HG03439 (cell line): ENCODE data around the gene CDK2AP2.
"Not testable (repeated sequence)": the region's sequence is repeated elsewhere in the genome, so short reads cannot be mapped to it uniquely, and the experiment has no call there.

Source experiments
- ATAC-seq: cut with Tn5 transposase; IDR thresholded peaks from one replicate; pipeline ENCODE4 v1.9.1; 2021; ENCODE audit warnings: mild to moderate bottlenecking, moderate library complexity; ENCODE audit not compliant: unreplicated experiment

Gene CDK2AP2

GRCh38 chr11:67524480-67524808, 16.5 kb upstream of the CDK2AP2 start:
- ATAC-seq = no peak

GRCh38 chr11:67523556-67524479, 15.9 kb upstream of the CDK2AP2 start:
- ATAC-seq = no peak

DNA sequence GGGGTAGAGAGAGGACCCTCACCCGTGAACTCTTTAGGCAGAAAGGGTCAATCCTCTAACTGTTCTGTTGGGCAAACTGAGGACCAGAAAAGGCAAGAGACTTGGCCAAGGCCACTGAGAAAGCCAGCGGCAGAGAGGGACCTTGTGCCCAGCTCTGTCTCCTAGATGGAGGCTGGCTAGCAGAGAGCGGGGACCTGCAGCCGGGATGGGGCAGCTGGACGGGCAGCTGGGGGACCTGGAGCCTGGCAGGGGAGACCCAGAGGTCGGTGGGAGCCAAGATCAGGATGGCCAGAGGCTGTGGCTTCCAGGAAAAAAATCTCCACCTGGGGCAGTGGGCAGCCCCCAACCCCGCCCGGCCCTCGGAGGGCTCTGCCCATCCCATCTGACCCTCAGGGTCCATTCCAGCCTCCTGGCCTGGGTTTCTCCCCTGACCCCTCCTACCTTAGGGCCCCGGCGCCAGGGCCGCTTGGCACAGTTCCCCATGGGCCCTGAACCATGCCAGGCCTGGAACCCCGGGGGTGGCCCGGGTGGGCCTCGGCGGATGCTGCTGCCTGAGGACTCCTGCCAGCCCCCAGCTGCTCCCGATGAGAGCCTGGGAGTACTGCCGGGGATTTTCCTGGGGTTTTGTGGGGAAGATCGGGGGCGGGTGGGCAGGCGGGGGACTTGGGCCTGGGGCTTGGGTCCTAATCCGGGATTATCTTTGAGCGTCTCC, 15.0 kb upstream of the CDK2AP2 start, which contains the start of gene CABP2:
CABP2 (minus strand) TSS at position 603 of the 712 bp plus-strand sequence; CDS start at position 483, 120 bp downstream.
- ATAC-seq = no peak

DNA sequence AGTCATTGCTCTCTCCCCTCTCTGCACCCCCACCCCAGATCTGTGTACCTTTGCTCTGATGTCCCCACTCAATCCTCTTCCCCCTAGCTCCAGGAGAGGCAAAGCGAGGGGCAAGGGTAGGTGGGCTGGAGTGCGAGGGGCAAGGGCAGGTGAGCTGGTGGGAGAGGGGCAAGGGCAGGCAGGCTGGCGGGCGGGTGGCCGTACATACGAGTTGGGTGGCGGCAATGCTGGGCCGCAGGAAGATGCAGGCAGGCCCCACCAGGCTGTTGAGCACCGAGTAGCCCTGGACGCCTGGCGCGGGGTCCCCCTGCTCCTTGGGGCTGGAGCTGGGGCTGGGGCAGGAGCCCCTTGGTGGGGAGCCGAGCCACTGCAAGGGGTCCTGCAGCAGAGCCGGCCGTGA, 14.4 kb upstream of the CDK2AP2 start:
- no peak for ATAC-seq

- no peak for ATAC-seq
These were observed 14.0 kb upstream of the CDK2AP2 start for GRCh38 chr11:67521924-67522323.

DNA sequence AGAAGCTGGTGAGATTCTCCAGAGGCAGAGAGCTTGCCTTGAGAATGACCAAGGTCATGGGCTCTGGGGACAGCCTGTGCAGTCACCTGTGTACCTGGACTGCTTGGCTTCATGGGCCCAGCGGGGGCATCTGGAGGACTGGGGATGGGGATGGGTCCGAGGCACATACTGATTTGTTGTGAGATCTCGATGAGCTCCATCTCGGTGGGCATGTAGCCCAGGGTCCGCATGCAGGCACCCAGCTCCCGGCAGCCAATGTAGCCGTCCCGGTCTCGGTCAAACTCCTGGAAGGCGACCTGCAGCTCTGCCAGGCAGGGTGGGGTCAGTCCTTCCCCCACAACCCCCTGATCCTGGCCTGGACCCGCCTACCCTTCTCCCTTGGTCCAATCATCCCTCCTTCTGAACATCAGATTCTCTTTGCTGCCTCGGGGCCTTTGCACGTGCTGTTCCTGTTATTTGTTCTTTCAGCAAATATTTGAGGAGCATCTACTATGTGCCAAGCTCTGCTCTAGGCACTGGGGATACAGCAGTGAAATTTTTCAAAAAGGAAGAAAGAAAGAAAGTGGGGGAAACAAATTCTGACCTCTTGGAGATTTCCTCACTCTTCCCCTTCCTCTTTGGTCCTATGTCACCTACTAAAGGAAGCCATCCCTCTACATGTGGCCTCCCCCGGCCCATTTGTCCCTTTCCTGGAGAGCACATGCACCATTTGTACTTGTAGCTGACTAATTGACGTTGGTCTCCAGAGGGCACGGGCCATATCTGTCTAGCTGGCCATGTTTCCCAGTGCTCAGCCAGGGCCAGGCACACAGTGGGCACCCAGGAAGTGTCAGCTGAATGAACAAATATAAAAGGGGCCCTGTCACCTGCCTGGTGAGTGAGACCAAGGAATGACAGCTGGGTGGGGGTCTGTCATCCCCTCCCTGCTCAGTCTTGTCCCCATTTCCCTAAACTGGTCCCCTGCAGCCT, 13.2 kb upstream of the CDK2AP2 start:
- no peak for ATAC-seq

- ATAC-seq = no peak
These were observed 11.8 kb upstream of the CDK2AP2 start for GRCh38 chr11:67519726-67520125.

- ATAC-seq = no peak
These were observed 10.0 kb upstream of the CDK2AP2 start for GRCh38 chr11:67517784-67518552.

GRCh38 chr11:67516806-67517205, 8.8 kb upstream of the CDK2AP2 start:
- ATAC-seq = no peak

DNA sequence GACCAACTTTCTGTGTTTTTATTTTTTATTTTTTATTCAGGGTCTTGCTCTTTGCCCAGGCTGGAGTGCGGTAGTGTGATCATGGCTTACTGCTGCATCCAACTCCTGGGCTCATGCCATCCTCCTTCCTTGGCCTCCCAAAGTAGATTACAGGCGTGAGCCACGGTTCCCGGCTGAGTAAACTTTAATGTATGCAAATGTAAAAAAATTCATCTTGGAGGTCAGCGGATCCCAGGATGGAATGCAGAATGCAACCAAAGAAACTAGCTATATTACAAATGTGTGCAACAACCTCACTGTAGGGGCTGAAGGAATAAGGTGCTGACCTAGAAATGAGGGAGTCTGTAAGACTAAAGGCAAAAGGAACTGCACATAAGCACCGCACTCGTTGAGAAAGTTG, 6.2 kb upstream of the CDK2AP2 start:
- ATAC-seq = no peak

DNA sequence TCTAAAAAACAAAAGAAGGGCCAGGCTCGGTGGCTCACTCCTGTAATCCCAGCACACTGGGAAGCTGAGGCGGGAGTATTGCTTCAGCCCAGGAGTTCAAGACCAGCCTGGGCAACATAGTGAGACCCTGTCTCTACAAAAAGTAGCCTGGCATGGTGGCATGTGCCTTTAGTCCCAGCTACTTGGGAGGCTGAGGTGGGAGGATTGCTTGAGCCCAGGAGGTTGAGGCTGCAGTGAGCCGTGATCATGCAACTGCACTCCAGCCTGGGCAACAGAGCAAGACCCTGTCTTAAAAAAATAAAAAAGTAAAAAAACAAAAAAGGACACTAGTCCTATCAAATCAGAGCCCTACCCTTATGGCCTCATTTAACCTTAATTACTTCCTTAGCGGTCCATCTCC, 3.6 kb upstream of the CDK2AP2 start:
- not testable (repeated sequence) for ATAC-seq

GRCh38 chr11:67510023-67510345, 2.0 kb upstream of the CDK2AP2 start:
- no peak for ATAC-seq

DNA sequence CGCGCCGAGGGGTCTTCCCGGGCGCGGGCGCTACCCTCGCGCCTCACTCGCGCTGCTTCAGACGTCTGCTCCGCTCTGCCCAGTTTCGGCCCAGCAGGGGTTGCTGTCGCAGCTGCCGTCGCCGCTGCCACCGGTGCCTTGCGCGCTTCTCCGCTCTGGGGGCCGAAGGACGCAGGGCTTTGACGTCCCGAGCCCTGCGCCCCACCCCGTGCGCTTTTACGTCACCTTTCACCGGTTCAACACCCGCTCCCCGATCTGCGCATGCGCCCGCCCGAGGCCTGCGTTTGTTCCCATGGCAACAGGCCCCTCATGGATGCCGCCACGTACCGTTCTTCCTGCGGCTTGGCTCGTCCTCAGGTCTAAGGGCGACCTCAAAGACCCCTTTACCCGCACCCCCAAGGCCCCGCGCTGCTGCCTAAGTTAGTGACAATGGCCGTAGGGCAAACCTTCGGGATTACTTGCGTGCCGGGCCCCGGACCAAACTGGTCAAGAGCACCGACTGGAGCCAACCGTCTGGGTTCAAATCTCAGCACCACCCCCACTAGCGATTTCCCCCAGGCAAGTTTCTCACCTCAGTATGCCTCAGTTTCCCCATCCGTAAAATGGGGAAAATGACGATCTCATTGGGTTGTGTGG, 642 bp upstream of the CDK2AP2 start:
- peak; percentile 41 for ATAC-seq

DNA sequence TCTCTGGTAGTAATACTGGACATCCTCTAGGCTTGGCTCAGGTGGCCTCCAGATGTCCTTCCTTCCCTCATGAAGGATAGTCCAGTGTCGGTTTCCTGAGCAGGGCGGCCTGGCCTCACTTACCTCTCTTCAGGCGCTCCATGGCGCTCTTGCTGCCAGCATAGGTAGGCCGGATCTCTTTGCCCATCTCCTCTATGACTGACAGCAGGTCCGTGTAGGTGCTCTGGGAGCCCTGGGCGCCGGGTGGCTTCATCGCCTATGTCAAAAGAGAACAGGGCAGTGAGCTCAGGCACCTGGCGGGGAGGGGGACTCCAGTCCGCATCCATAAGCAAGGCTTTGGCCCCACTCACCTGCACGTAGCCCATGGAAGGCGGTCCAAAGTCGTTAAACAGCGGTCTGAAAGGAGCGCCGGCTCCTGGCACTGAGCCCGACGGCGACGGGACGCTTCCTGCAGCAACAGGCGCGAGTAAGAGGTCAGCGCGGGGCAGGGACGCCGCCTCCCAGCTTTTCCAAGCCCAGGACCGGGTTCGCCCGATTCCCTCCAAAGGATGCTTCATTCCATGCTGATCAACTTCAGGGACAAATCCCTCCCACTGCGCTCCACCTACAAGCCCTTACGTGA, 609 bp downstream of the CDK2AP2 start:
- ATAC-seq = no peak

DNA sequence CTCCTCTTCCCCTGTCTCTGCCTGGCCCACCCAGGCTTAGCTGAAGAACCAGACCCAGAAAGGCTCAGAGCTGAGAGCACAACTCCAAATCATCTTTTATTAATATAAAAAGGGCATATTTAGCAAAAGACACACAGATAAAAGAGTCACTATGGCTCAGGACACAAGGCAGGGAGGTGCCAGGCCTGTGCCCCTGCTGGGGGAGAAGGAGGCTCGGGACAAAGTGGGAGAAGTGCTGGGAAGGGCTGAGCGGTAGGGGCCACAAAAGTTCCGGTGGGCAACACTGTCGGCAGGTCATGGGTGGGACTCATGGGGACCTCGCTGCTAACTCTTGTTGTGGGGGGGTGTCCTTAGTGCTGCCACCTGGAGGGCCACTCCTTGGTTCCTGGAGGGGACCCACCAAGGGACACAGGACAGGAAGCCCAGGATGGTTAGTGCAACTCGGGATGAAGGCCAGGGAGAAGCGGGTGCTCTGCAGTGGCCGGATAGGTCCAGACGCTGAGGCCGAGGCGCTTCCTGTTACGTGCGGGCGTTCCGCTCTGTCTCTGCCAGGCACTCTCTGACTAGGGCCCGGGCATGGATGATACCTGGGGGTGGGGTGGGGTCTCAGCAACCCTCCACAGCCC, 1.4 kb downstream of the CDK2AP2 start:
- no peak for ATAC-seq

DNA sequence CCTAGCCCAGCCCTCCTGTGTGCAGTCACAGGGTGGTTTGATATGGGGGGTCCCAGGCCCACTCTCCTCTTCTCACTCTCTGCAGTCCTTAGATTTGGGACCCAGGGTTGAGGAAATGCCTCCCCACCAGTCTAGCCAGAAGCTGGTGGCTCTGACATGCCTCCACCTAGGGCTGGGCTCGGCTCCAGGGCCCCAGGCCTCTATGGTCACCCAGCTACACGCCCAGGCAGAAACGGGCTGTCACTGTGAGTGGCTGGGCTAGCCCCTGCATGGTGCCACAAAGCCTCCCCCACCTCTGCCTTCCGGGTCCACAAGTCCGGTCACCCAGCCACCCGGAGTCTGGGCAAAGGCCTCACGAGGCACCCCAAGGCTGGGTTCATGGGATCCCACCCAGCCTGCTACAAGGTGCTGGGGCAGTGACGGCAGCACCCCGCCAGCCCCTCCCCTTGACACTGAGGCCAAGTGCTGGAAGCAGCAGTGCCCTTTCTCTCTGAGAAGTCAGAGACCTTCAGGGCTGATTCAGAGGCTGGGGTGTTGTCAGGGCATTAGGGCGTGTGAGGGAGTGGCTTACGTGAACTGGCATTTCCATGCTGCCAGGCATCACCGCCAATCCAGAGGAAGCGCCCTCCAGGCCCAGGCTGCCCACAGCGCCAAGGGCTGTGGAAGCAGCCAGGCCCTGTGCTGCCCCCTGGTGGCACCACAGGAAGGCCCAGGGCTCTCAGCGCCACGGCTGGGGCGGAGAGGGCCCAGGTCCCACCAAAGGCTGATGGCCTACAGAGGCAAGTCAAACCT, 2.2 kb downstream of the CDK2AP2 start:
- no peak for ATAC-seq

DNA sequence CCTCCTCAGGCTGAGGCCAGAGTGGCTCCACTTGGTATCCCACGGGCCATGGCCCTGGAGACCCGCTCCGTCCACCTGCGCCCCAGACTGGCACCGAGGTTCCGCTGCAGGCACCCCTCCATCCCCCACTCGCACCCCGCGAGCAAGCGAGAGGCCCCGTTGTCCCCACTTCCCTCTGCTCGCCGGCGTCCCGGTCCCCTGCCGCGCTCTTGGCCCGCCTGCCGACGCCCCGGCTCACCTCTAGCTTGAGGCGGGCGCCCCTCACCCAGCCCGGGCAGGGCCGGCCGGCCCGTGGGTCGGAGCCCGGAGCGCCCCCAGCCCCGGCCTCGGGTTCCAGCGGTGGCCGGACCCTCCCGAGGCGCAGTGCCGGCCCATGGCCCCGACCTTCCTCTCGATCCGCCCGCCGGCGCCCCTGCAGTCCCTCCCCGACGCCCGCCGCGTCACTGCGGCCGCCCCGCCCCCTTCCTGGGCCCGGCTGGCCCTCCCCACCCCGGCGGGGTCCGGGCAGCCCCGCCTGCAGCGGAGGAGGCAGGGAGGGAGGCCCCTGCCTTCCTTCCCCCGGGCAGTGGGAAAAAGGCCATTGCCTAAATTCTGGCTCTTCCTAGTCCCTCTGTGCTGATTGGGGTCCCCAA, 2.9 kb downstream of the CDK2AP2 start, which contains the start of gene PITPNM1:
PITPNM1 (minus strand) TSS at position 414 of the 632 bp plus-strand sequence. CDS start 1,183 bp downstream, outside the sequence.
- no peak for ATAC-seq
